Cortex of kidney (tissue), 1 donor: ENCODE data around the gene CEBPB.
"Not testable (repeated sequence)": the region's sequence is repeated elsewhere in the genome, so short reads cannot be mapped to it uniquely, and the experiment has no call there.

Experiments used
- DNase-seq: peaks from one replicate; lab custom pipeline; 2025; lab: John Stamatoyannopoulos, UW

The CEBPB gene

GRCh38 chr20:50193199-50193835 is 2.7 kb downstream of the CEBPB start:
- no peak for DNase-seq

GRCh38 chr20:50193836-50194421 is 3.3 kb downstream of the CEBPB start:
- DNase-seq = no peak

GRCh38 chr20:50194422-50194830 is 3.8 kb downstream of the CEBPB start:
- DNase-seq = no peak

- no peak for DNase-seq
These were observed 4.3 kb downstream of the CEBPB start for GRCh38 chr20:50194831-50195523.

- DNase-seq = no peak
These were observed 5.0 kb downstream of the CEBPB start for GRCh38 chr20:50195524-50196120.

GRCh38 chr20:50196248-50196647 is 5.6 kb downstream of the CEBPB start:
- DNase-seq = no peak

- no peak for DNase-seq
These were observed 6.3 kb downstream of the CEBPB start for GRCh38 chr20:50196896-50197295.

GRCh38 chr20:50197463-50198179 is 7.0 kb downstream of the CEBPB start:
- DNase-seq = no peak

- no peak for DNase-seq
These were observed 7.6 kb downstream of the CEBPB start for GRCh38 chr20:50198180-50198666.

- no peak for DNase-seq
These were observed 8.1 kb downstream of the CEBPB start for GRCh38 chr20:50198716-50199115.

GRCh38 chr20:50199703-50200102 is 9.1 kb downstream of the CEBPB start:
- no peak for DNase-seq

- no peak for DNase-seq
These were observed 10.0 kb downstream of the CEBPB start for GRCh38 chr20:50200482-50201104.

GRCh38 chr20:50201710-50202109 is 11.1 kb downstream of the CEBPB start:
- not testable (repeated sequence) for DNase-seq

- no peak for DNase-seq
These were observed 12.0 kb downstream of the CEBPB start for GRCh38 chr20:50202677-50203076.

GRCh38 chr20:50203951-50204937 is 13.6 kb downstream of the CEBPB start:
- no peak for DNase-seq

- no peak for DNase-seq
These were observed 16.4 kb downstream of the CEBPB start for GRCh38 chr20:50207026-50207425.

- no peak for DNase-seq
These were observed 17.5 kb downstream of the CEBPB start for GRCh38 chr20:50208085-50208491.

GRCh38 chr20:50208815-50209214 is 18.2 kb downstream of the CEBPB start:
- DNase-seq = not testable (repeated sequence)

- no peak for DNase-seq
These were observed 19.5 kb downstream of the CEBPB start for GRCh38 chr20:50210066-50210619.

GRCh38 chr20:50211091-50211490 is 20.5 kb downstream of the CEBPB start:
- DNase-seq = no peak
